SH-SY5Y (cell line): Measurements from ENCODE around the gene DSCAML1.

Experiments used
- GATA2 ChIP-seq: IDR thresholded peaks from 2 replicates; pipeline ENCODE4 v1.6.1; 2011; ENCODE audit warnings: mild to moderate bottlenecking, low read depth, low read length
- GATA3 ChIP-seq: IDR thresholded peaks from 2 replicates; pipeline ENCODE4 v1.6.1; 2011; ENCODE audit warnings: low read depth, mild to moderate bottlenecking, low read length, moderate library complexity

DSCAML1 gene

GRCh38 chr11:117606790-117607189 is 190.2 kb downstream of the DSCAML1 start:
- no peak for TF ChIP-seq GATA3
- TF ChIP-seq GATA2: no peak

- TF ChIP-seq GATA3 (no peak), GATA2 (no peak)
Measured at GRCh38 chr11:117606211-117606610, 190.8 kb downstream of the DSCAML1 start.

- TF ChIP-seq GATA3 (no peak), GATA2 (no peak)
Measured at GRCh38 chr11:117605331-117605730, 191.7 kb downstream of the DSCAML1 start.

DNA sequence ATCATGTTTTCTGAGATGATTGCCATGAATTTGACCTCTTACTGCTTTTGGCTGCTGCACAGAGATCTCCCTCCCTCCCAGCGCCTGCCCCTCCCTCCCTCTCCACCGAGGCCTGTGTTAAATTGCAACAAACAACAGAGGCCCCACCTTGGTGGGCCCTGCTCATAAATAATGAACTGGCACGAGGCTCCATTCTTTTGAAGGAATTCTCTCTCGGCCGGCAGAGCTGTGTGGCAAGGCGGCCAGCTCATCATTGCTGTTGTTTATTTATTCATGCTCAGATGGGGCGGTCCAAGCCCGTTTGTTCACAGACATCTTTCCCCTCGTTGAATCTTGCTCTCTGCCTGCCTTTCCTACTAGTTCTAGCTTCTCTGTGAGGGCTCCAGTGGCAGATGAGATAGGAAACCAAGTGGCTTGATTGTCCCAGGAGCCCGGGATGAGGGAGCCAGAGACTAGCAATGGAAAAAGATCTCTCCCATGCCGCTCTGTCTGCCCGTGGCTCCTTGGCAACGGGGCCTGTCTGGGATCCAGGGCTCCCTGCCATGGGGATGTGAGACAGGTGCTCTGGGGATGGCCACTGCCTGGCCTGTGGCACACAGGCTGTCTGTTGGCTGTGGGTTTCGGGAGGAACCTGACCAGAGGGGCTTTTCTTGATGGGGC is 192.6 kb downstream of the DSCAML1 start:
- TF ChIP-seq GATA3 (no peak), GATA2 (no peak)

GRCh38 chr11:117603932-117604331 is 193.1 kb downstream of the DSCAML1 start:
- TF ChIP-seq GATA2 (no peak), GATA3 (no peak)

DNA sequence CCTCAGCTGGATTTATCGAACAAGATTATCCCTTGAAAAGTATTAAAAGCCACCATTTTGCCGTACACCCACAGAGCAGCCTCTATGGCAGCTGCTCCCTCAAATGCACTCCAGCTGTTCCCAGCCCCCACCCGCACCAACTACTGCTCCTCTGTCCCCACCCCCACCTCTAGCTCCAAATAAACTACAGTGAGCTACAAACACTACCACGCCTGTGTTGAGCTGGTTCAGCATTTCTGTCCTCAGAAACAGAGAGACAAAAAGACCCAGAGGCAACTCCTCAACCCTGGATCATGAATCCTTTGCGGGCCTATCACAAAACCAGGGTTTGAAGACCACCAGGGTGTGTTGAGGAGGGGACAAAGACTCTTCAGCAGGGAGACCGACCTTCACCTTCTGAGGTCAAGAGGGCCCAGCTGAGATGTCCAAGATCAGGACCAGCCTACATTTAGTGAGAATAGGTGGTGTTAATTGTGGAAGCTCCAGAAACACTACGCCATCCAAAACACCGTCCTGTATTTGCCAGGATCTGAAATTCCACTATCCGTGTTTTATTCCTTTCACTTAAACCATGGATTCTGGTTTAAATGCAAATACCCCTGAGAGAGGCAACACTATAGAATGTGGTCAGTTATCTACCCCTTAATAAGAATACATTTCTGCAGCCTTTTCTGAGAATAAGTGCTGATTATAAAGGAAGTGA is 195.9 kb downstream of the DSCAML1 start:
- TF ChIP-seq GATA2: no peak
- no peak for TF ChIP-seq GATA3

- no peak for TF ChIP-seq GATA2
Measured at GRCh38 chr11:117600234-117600783, 196.7 kb downstream of the DSCAML1 start.

GRCh38 chr11:117597071-117597470 is 199.9 kb downstream of the DSCAML1 start:
- no peak for TF ChIP-seq GATA2

- TF ChIP-seq GATA3: no peak
- TF ChIP-seq GATA2: no peak
Measured at GRCh38 chr11:117595440-117595839, 201.6 kb downstream of the DSCAML1 start.

- TF ChIP-seq GATA3 (no peak), GATA2 (no peak)
Measured at GRCh38 chr11:117594721-117595120, 202.3 kb downstream of the DSCAML1 start.

- TF ChIP-seq GATA3: no peak
- no peak for TF ChIP-seq GATA2
Measured at GRCh38 chr11:117593065-117593464, 204.0 kb downstream of the DSCAML1 start.

GRCh38 chr11:117591316-117592039 is 205.5 kb downstream of the DSCAML1 start:
- TF ChIP-seq GATA2 (0 out of 2 replicates have a peak, but pooled peaks have one; percentile 18), GATA3 (no peak)

DNA sequence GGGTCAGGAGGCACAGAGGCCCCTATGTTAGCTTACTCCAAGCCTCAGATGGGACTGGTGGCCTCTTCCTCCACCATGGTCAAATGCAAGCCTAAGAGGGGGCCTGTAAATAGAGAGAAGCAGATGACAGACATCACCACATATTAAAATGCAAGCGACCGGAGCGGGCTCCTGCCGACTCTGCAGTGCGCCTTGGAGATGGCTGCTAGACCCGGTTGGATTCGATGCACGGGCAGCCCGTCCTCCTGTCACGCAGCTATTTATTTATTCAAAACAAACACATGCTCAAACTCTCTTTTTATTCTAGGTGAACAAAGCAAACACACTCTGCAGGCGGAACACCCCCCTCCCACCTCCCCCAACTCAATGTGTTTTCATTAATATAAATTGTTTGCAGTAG is 208.0 kb downstream of the DSCAML1 start:
- TF ChIP-seq GATA3: no peak
- no peak for TF ChIP-seq GATA2

- TF ChIP-seq GATA3 (no peak), GATA2 (no peak)
Measured at GRCh38 chr11:117588166-117588810, 208.7 kb downstream of the DSCAML1 start.
